MG63 (cell line): ENCODE results near the gene SNF8. TPM values are rescaled to one million over a fixed set of nuclear protein-coding genes. Genes with fewer than 3 reads are reported as not detected.
A peak's percentile ranks its signal among the peaks of the same experiment; 100 is the strongest.
"Not testable (repeated sequence)": the region's sequence is repeated elsewhere in the genome, so short reads cannot be mapped to it uniquely, and the experiment has no call there.

Source experiments
- DNase-seq: peaks from one replicate; pipeline ENCODE4 v3.0.0-alpha.2; 2020
- H3K27me3 ChIP-seq: fragments of 250-450 bp; sonication (Bioruptor Pico); 2 replicates; pipeline ENCODE4 v1.5.1; 2020; ENCODE audit warnings: mild to moderate bottlenecking, moderate library complexity
- H3K36me3 ChIP-seq: fragments of 250-450 bp; sonication (Bioruptor Pico); 2 replicates; pipeline ENCODE4 v1.5.1; 2020; ENCODE audit warnings: mild to moderate bottlenecking, moderate library complexity
- H3K4me3 ChIP-seq: fragments of 250-450 bp; sonication (Bioruptor Pico); 2 replicates; pipeline ENCODE4 v1.5.1; 2020; ENCODE audit warnings: mild to moderate bottlenecking, moderate library complexity
- H3K9me3 ChIP-seq: fragments of 250-450 bp; sonication (Bioruptor Pico); 2 replicates; pipeline ENCODE4 v1.5.1; 2020; ENCODE audit warnings: mild to moderate bottlenecking, moderate library complexity
- total RNA-seq: library from RNA; depleted of rRNA; stranded (reverse); fragments of >200 nt; shearing (Covaris generic); gene quantifications from 2 replicates; pipeline ENCODE4 v1.2.3, GENCODE V29; 2014; ENCODE audit warnings: low replicate concordance

SNF8 gene
- total RNA-seq, 1 experiment from 2014 or later, result 293 TPM

GRCh38 chr17:48952904-48953303 lies 8.3 kb upstream of the SNF8 start:
- DNase-seq, result no peak
- Histone ChIP-seq H3K9me3 (no peaks in the 10 kb centered on the region), H3K36me3 (no peaks in the 10 kb centered on the region), H3K27me3 (no peaks in the 10 kb centered on the region), H3K4me3 (no peak overlapping the region)

- H3K4me3 ChIP-seq, result no peak overlapping the region
- no peak for DNase-seq
- H3K9me3 ChIP-seq, result no peaks in the 10 kb centered on the region
- H3K27me3 ChIP-seq, result no peaks in the 10 kb centered on the region
- H3K36me3 ChIP-seq, result no peaks in the 10 kb centered on the region
Observed at GRCh38 chr17:48951572-48951971, 6.9 kb upstream of the SNF8 start.

- Histone ChIP-seq H3K4me3 (peak overlapping the region; percentile 85), H3K36me3 (peaks cover 22% of the 10 kb centered on the region)
- H3K27me3 ChIP-seq, H3K9me3 ChIP-seq, DNase-seq: not testable (repeated sequence)
Observed at GRCh38 chr17:48945261-48945651, 614 bp upstream of the SNF8 start.

GRCh38 chr17:48933035-48933434 lies 11.6 kb downstream of the SNF8 start:
- Histone ChIP-seq H3K27me3 (no peaks in the 10 kb centered on the region), H3K4me3 (no peak overlapping the region), H3K36me3 (peaks cover 87% of the 10 kb centered on the region), H3K9me3 (no peaks in the 10 kb centered on the region)
- DNase-seq, result peak; percentile 9

- H3K36me3 ChIP-seq, result peaks cover 91% of the 10 kb centered on the region
- H3K27me3 ChIP-seq, result no peaks in the 10 kb centered on the region
- no peak overlapping the region for H3K4me3 ChIP-seq
- no peak for DNase-seq
- H3K9me3 ChIP-seq, result no peaks in the 10 kb centered on the region
Observed at GRCh38 chr17:48930435-48930873, 14.2 kb downstream of the SNF8 start.

- no peak for DNase-seq
- H3K36me3 ChIP-seq, result peaks cover 93% of the 10 kb centered on the region
- no peaks in the 10 kb centered on the region for H3K9me3 ChIP-seq
- no peak overlapping the region for H3K4me3 ChIP-seq
- H3K27me3 ChIP-seq, result no peaks in the 10 kb centered on the region
Observed at GRCh38 chr17:48929812-48930165, 14.9 kb downstream of the SNF8 start.

- no peaks in the 10 kb centered on the region for H3K9me3 ChIP-seq
- H3K4me3 ChIP-seq, result no peak overlapping the region
- no peaks in the 10 kb centered on the region for H3K27me3 ChIP-seq
- no peak for DNase-seq
- H3K36me3 ChIP-seq, result peaks cover 92% of the 10 kb centered on the region
Observed at GRCh38 chr17:48928876-48929811, 15.5 kb downstream of the SNF8 start.

- Histone ChIP-seq H3K27me3 (no peaks in the 10 kb centered on the region), H3K36me3 (peaks cover 93% of the 10 kb centered on the region), H3K4me3 (no peak overlapping the region), H3K9me3 (no peaks in the 10 kb centered on the region)
- no peak for DNase-seq
Observed at GRCh38 chr17:48927978-48928745, 16.5 kb downstream of the SNF8 start.

GRCh38 chr17:48925991-48926342 lies 18.7 kb downstream of the SNF8 start:
- peaks cover 94% of the 10 kb centered on the region for H3K36me3 ChIP-seq
- no peaks in the 10 kb centered on the region for H3K9me3 ChIP-seq
- no peak overlapping the region for H3K4me3 ChIP-seq
- H3K27me3 ChIP-seq, result no peaks in the 10 kb centered on the region
- DNase-seq, result no peak

GRCh38 chr17:48925251-48925990 lies 19.2 kb downstream of the SNF8 start:
- Histone ChIP-seq H3K27me3 (no peaks in the 10 kb centered on the region), H3K9me3 (no peaks in the 10 kb centered on the region), H3K36me3 (peaks cover 94% of the 10 kb centered on the region), H3K4me3 (no peak overlapping the region)
- no peak for DNase-seq

- peaks cover 91% of the 10 kb centered on the region for H3K36me3 ChIP-seq
- H3K9me3 ChIP-seq, result no peaks in the 10 kb centered on the region
- H3K4me3 ChIP-seq, result no peak overlapping the region
- no peaks in the 10 kb centered on the region for H3K27me3 ChIP-seq
- DNase-seq, result peak; percentile 71
Observed at GRCh38 chr17:48915459-48916282, 29.0 kb downstream of the SNF8 start.

GRCh38 chr17:48912476-48912875 lies 32.2 kb downstream of the SNF8 start:
- H3K36me3 ChIP-seq, result peaks cover 73% of the 10 kb centered on the region
- no peak for DNase-seq

GRCh38 chr17:48910370-48910769 lies 34.3 kb downstream of the SNF8 start:
- no peak for DNase-seq
- Histone ChIP-seq H3K36me3 (peaks cover 57% of the 10 kb centered on the region), H3K4me3 (no peak overlapping the region; the same call in 1 of the 2 replicates)

More at GRCh38 chr17:48912476-48912875, 32.2 kb downstream of the SNF8 start:
- Histone ChIP-seq H3K27me3 (no peaks in the 10 kb centered on the region), H3K4me3 (no peak overlapping the region), H3K9me3 (no peaks in the 10 kb centered on the region)

GRCh38 chr17:48909783-48910182 lies 34.9 kb downstream of the SNF8 start:
- Histone ChIP-seq H3K9me3 (no peaks in the 10 kb centered on the region), H3K4me3 (peak overlapping the region; percentile 64), H3K27me3 (no peaks in the 10 kb centered on the region), H3K36me3 (peaks cover 53% of the 10 kb centered on the region)
- DNase-seq, result no peak

More at GRCh38 chr17:48910370-48910769, 34.3 kb downstream of the SNF8 start:
- Histone ChIP-seq H3K27me3 (no peaks in the 10 kb centered on the region), H3K9me3 (no peaks in the 10 kb centered on the region)

GRCh38 chr17:48908853-48909394 lies 35.7 kb downstream of the SNF8 start:
- H3K9me3 ChIP-seq, result no peaks in the 10 kb centered on the region
- no peaks in the 10 kb centered on the region for H3K27me3 ChIP-seq
- H3K36me3 ChIP-seq, result peaks cover 45% of the 10 kb centered on the region
- DNase-seq, result peak; percentile 96
- H3K4me3 ChIP-seq, result peak overlapping the region; percentile 64
